D721Med (cell line): ENCODE measurements around the gene EXOSC3.
A peak's percentile ranks its signal among the peaks of the same experiment; 100 is the strongest.

Experiments
- DNase-seq: peaks from one replicate; pipeline ENCODE4 v3.0.0; 2011; ENCODE audit warnings: low spot score; ENCODE audit not compliant: insufficient read length
- FAIRE-seq: peaks from 2 replicates; lab custom pipeline; 2011; peaks lifted over from hg19 to GRCh38; lab: Jason Lieb, UNC
- CTCF ChIP-seq: IDR thresholded peaks from 2 replicates; pipeline ENCODE4 v1.5.1; 2012; ENCODE audit warnings: mild to moderate bottlenecking, control low read depth; ENCODE audit not compliant: insufficient read depth; ENCODE audit errors: missing control alignments

Gene EXOSC3

GRCh38 chr9:37806271-37806670 lies 21.4 kb upstream of the EXOSC3 start:
- FAIRE-seq (no peak), DNase-seq (no peak)
- no peak for TF ChIP-seq CTCF

GRCh38 chr9:37801959-37802711 lies 17.3 kb upstream of the EXOSC3 start:
- DNase-seq: no peak
- FAIRE-seq: no peak

GRCh38 chr9:37801287-37801850 lies 16.5 kb upstream of the EXOSC3 start:
- FAIRE-seq (no peak), DNase-seq (no peak)
- no peak for TF ChIP-seq CTCF

More at GRCh38 chr9:37801959-37802711, 17.3 kb upstream of the EXOSC3 start:
- no peak for TF ChIP-seq CTCF

- FAIRE-seq: no peak
- no peak for TF ChIP-seq CTCF
- DNase-seq: peak; percentile 34
Measured at GRCh38 chr9:37800631-37801286, 15.9 kb upstream of the EXOSC3 start, which contains the start of gene DCAF10. DCAF10 (plus strand) TSS chr9:37800797; CDS start chr9:37800867, 70 bp downstream.

- DNase-seq (no peak), FAIRE-seq (no peak)
Measured at GRCh38 chr9:37798677-37799076, 13.8 kb upstream of the EXOSC3 start.

GRCh38 chr9:37796232-37796631 lies 11.4 kb upstream of the EXOSC3 start:
- no peak for TF ChIP-seq CTCF
- FAIRE-seq: no peak
- DNase-seq: no peak

More at GRCh38 chr9:37798677-37799076, 13.8 kb upstream of the EXOSC3 start:
- no peak for TF ChIP-seq CTCF
